Esophagus squamous epithelium (tissue), 4 donors: ENCODE results near the gene KLF1.

Source experiments
- POLR2A ChIP-seq, 4 donors: fragments of 450-650 bp; IDR thresholded peaks; one replicate each; pipeline ENCODE4 v1.6.1; 2017; ENCODE audit warnings: antibody characterized with exemption in 4 of 4, mild to moderate bottlenecking in 4 of 4, moderate library complexity in 3 of 4
- TF ChIP-seq, protein P1 (sequence below), 6 experiments: fragments of 450-650 bp in 4 of 6; fragments of 200-600 bp in 2 of 6; sonication (generic) in 2 of 6; IDR thresholded peaks; one replicate each; pipeline ENCODE4 v1.5.1; 2016 to 2019; ENCODE audit warnings: antibody characterized with exemption in 6 of 6, mild to moderate bottlenecking in 4 of 6, moderate library complexity in 4 of 6

DNA sequence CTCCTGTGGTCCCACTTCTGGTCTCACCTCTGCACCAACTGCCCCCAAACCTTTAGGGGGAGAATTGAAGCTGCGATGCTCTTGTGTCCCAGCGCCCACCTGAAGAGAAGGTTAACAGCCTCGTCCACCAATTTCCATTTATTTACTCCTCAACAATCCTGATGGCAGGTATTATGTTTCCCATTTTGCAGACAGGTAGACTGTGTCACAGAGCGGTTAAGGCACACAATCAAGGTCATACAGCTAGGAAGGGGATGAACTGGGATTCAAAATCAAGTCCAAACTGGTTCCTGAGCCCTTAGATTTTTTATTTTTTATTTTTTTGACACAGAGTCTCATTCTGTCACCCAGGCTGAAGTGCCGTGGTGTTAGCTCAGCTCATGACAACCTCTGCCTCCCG lies 11.9 kb downstream of the KLF1 start:
- TF ChIP-seq, protein P1, sequence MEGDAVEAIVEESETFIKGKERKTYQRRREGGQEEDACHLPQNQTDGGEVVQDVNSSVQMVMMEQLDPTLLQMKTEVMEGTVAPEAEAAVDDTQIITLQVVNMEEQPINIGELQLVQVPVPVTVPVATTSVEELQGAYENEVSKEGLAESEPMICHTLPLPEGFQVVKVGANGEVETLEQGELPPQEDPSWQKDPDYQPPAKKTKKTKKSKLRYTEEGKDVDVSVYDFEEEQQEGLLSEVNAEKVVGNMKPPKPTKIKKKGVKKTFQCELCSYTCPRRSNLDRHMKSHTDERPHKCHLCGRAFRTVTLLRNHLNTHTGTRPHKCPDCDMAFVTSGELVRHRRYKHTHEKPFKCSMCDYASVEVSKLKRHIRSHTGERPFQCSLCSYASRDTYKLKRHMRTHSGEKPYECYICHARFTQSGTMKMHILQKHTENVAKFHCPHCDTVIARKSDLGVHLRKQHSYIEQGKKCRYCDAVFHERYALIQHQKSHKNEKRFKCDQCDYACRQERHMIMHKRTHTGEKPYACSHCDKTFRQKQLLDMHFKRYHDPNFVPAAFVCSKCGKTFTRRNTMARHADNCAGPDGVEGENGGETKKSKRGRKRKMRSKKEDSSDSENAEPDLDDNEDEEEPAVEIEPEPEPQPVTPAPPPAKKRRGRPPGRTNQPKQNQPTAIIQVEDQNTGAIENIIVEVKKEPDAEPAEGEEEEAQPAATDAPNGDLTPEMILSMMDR (IDR thresholded peaks at IDR 0.05), result no peak
- TF ChIP-seq POLR2A (IDR thresholded peaks at IDR 0.05), result no peak
